DMS153 treated with DMSO at 0.1 percent for 48 hours (cell line): ENCODE measurements around the gene UST.
"Not testable (repeated sequence)": the region's sequence is repeated elsewhere in the genome, so short reads cannot be mapped to it uniquely, and the experiment has no call there.

ENCODE experiments used
- DNase-seq: peaks from one replicate; lab custom pipeline; 2025; ENCODE audit not compliant: unreplicated experiment; lab: John Stamatoyannopoulos, UW

Gene UST

DNA sequence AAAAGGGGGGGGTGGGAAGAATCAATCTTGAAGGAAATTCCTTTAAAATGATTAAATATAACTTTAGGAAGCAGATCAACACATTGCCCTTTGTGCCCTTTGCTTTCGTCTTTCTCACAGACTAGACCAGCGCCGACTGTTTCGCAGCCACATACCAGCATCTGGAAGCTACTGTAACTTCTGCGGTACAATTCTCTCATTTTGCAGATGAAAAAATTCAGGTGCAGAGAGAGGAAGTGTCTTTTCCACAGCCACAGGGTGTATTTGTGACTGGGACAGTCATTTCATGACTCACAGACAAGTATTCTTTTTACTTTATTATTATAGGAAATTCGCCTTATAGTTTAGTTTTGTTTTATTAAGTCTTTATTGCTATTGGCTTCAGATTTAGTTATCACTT, 84.2 kb downstream of the UST start:
- no peak for DNase-seq

DNA sequence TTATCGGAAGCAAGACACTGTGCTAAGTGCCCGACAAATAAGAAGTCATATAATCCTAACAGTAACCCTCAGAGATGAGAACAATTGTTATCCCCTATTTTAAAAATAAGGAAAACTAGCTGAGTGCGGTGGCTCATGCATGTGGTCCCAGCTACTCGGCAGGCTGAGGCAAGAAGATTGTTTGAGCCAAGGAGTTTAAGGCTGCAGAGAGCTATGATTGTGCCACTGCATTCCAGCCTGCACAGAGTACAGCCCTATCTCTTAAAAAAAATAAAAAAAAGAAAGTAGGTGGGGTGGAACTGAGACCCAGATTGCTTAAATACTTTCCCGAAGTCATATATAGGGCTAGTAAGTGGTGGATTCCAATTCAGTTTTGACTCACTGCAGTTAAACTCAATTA, 84.7 kb downstream of the UST start:
- no peak for DNase-seq

DNA sequence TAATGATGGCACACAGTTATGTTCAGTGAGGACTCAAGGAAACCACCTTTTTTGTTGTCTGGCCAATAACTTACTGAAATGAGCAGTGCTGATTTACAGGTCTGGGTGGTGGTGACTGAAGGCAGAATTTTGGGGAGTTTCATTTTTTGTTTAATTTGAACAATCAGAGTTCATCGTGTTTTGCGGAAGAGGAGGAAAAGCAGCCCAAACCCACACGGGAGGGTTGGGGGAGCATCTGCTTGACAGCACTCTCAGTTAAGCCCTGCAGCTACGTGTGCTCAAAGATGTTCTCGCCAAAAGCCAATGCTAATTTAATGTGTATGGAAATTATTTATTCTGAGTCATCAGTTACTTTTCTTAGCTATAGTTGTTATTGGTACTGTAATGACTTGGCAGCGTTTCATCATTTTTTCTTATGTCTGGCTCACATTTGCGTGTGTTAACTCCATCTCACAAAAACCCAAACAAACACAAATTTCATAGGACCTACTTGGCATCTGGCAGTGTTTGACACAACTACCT, 89.2 kb downstream of the UST start:
- DNase-seq = no peak

DNA sequence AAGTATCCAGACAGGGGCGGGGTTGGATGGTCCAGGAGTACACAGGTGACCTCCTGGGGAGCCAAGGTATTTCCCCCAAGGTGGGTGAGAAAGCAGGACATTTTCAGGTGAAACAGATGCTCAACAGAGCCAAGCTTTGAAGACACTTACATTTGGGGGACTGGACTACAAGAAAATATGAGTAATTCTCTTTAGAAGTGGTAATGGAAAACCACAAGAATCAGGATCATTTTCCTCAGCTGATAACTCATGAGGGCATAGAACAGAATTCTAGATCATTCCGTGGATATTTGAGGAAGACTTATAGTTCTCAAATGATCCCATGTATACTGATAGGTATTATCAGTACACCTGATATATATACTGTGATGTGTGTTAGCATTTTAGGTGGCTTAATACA, 89.9 kb downstream of the UST start:
- no peak for DNase-seq

DNA sequence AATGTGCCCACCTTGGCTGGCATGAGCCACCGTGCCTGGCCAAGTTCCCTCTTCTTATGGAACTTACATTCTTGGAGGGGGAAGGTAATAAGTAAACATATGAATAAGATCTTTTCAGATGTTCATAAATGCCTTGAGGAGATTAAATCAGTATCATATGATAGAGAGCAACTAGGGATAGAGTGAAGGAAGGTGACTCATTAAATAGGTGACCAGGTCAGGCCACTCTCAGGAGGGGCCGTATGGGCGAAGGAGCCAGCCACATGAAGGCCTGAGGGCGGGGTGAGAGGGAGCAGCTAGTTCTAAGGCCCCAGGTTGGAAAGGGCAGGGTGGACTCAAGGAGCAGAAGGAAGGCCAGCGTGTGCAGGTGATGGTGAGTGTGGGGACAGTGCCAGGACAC, 91.1 kb downstream of the UST start:
- no peak for DNase-seq

DNA sequence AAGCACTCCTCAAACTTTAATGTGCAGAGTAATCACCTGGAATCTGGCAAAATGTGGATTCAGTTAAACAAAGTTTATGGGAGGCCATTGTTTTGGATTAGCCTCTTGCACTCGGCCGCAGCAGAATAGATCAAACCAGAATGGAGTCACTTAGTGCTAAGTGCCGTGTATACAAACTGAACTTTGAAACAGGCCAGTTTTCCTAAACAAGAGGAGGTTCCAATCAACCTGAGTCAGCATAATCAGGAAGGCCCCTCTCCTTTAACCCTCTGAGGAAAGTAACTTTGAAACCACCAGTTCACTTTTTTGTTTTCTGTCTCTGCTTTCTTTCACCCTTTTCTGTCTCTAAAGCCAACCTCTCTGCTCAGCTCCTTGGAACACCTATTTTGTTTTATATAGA, 92.2 kb downstream of the UST start:
- no peak for DNase-seq

DNA sequence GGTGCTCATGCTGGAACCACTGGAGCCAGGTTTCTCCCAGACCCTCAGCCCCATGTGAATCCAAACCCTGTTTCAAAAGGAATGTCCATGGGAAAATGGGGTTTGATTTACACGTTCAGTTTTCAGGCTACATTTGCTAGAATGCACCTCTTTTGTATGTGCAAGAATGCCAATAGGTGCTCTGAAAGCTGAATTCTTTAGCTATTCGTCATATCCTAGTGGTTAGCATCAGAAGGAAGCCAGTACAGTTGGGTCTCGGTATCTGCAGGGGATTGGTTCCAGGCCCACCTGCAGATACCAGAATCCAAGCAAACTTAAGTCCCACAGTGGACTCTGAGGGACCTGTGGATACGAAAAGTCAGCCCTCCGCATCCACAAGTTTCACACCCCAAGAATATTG, 93.4 kb downstream of the UST start:
- no peak for DNase-seq

DNA sequence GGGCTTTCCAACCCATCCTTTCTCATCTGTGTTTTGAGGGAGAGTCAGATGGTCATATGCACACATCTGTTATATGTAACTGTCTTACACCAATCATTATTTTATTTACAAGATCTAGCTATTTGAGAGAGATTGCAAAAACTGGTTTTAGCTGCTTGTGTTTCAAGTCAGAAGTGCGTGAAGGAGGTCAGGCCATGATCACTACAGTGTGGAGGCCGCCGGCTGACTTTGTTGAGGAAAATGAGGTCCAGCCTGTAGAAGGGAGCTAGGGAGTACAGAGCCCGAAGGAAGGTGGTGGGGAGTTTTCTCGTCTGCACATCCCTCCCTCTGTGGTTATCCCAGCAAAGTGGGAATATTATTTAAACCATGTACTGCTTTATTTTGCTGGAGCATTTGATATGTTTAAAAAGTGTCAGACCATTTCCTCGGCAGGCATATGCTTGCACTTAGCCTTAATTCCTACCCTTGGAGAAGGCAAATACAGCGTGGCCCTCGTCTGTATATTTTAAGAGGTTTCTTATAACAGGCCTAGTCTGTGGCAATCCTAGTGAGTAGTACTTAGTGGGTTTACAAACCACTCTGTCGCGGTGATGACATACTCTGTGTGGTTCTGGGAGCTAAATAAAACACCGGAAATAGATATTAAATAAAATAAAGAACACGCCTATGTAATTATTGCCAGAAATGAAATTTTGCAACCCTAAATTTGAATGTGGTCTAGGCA, 95.6 kb downstream of the UST start:
- no peak for DNase-seq

DNA sequence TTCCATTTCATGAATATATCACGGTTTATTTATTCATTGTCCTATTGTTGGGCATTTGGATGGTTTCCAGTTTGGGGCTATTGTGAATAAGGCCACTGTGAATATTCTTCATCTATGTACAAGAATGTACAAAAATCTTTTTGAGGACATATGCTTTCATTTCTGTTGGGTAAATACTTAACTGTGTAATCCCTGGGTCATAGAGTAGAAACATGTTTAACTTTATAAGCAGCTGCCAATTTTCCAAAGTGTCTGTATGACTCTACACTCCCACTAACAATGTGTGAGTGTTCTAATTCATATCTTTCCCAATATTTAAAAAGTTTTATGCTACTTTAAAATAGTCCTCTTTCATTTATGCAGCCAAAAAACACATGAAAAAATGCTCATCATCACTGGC, 98.6 kb downstream of the UST start:
- no peak for DNase-seq

DNA sequence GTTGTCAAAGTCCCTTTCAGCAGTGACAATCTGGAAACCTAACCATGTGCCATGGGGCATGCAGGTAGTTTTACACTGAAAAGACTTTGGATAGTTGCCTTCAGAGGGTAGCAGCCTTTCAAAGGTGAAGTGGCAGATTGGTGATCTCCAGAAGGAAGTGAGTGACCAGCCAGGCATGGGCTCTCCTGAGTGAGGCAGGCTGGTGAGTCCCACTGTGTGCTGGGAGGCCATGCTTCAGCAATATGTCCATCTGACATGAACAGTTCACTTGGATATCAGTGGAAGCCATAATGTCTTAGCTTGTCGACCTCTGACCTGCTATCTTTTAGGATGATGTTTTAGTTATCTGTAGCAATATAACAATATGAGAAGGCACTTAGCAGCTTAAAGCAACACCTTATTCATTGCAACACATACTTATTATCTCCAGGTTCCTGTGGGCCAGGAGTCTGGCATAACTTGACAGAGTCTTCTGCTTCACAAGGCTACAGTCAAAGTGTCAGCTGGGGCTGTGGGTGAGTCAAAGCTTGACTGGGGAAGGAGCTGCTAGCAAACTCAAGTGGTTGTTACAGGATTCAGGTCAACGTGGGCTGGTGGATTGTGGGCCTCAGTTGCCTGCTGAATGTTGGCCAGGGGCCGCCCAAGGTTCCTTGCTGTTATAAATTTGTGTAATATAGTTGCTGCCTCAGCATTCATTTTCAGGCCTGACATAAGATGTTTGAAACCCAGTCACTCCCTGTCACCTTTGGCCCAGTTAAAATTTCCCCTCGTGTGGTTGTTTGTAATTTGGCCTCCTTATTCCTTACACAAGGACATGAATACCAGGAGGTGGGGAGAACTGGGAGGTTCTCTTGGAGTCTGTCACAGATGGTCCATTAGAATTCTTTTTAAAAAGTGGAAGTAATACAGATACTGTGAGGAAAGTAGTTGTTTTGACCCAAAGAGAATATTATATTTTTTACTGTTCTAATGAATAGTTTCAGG, 100.2 kb downstream of the UST start:
- no peak for DNase-seq

DNA sequence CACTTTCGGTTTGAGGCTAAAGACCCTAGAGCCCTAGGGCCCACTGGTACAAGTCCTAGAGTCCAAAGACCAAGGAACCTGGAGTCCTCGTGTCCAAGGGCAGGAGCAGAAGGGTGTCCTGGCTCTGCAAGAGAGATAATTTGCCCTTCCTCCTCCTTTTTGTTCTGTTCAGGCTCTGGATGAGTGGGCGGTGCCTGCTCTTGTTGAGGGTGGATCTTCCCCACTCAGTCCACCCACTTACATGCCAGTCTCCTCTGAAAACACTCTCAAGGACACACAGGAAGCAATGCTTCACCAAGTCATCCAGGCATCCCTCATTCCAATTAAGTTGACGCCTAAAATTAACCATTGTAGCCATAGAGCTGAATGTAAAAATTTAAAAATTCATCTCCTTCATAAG, 102.1 kb downstream of the UST start:
- DNase-seq = no peak

DNA sequence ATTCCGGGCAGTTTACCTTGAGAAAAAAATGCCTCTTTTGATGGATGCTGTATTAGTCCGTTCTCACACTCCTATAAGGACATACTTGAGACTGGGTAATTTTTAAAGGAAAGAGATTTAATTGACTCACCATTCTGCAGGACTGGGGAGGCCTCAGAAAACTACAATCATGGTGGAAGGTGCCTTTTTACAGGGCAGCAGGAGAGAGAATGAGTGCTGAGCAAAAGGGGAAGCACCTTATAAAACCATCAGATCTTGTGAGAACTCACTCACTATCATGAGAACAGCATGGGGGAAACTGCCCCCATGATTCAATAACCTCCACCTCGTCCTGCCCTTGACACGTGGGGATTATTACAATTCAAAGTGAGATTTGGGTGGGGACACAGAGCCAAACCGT, 102.6 kb downstream of the UST start:
- not testable (repeated sequence) for DNase-seq

DNA sequence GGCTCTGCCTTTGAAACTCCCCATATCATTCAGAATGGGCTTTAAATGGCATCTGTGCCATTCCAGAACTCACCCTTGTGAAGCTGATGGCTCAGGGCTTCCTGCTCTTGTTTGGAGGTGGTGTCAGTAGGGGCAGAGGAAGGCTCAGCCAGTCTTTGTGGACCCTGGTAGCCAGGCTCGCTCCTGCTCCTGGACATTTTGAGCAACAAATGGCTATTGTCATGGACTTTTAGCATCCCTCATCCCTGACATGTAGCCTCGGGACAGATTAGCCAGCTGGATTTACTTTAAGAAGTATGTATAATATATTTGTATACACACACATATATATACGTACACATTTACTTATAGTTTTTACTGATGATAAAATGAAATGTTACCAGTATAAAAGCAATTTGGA, 104.1 kb downstream of the UST start:
- no peak for DNase-seq

DNA sequence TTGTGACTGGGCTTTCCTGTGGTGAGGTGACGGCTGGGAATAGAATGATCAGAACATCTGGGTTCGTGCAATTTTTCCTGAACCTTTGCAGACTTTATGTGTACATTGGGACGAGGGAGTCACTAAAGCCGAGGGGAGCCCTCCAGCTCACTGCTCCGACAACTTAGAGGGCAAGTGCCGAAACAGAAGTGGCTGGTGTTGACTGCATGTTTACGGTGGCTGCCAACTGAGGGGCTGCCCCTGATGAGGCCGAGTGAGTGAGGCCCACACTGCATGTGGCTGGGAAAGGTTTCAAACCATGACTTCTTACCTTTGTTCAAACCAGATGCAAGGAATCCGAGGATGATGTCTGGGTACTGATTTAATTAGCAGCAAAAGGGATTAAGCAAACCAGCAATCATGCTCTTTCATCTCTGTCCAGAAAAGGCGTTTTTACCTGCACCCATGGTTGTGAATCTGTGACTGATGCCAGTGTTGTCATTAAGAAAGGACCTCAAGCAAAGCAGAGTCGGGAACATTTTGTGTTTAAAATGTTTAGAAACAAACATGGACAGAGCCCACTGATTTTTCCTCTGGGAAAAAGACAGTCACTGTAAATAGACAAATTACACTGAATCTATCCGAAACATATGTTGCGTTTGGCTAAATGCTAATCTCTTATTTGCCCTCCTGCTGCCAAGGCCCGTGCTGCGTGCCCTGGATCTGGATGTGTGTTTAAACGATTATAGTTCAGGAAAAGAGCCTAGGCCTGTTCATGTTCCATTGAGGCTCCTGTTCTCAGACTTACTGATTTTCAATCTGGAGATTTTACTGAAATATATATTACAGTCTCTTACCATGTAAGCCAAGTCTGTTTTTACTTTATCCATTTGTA, 105.1 kb downstream of the UST start:
- DNase-seq = no peak

DNA sequence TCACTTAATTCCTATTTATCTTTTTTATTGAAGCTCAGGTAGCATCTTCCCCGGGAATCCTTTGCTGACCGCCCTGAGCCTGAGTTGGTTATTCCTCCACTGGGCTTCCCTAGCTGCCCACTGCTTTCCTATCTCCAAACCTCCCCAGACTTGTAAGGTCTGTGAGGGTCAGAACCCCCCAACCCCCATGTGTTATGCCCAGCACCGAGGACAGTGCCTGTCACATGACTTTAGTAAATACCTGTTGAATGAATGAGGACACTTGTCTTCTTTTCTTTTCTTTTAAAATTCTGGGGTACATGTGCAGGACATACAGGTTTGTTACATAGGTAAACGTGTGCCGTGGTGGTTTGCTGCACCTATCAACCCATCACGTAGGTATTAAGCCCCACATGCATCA, 105.9 kb downstream of the UST start:
- no peak for DNase-seq

DNA sequence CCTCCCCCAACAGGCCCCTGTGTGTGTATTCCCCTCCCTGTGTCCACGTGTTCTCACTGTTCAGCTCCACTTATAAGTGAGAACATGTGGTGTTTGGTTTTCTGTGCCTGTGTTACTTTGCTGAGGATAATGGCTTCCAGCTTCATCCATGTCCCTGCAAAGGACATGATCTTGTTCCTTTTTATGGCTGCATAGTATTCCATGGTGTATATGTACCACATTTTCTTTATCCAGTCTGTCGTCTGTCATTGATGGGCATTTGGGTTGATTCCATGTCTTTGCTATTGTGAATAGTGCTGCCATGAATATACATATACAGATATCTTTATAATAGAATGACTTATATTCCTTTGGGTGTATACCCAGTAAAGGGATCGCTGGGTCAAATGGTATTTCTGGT, 106.3 kb downstream of the UST start:
- not testable (repeated sequence) for DNase-seq

DNA sequence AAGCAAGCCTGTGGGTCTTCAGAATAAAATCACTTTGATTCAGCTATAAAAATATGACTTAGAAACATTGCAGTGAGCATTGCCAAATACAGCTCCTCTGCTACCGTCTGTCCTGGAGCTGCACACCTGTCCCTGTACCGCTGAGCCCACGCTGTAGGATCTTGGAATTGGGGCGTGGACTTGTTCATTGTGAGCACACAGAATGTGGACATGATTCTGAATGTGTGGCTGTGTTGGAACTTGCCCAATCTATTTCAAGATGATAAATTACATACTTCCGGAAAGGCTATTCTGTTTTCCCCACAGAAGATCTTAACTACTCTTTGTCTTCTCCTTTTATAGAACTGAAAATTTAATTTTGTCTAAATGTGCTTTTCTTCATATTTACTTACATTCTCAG, 107.3 kb downstream of the UST start:
- DNase-seq = peak; percentile 33

DNA sequence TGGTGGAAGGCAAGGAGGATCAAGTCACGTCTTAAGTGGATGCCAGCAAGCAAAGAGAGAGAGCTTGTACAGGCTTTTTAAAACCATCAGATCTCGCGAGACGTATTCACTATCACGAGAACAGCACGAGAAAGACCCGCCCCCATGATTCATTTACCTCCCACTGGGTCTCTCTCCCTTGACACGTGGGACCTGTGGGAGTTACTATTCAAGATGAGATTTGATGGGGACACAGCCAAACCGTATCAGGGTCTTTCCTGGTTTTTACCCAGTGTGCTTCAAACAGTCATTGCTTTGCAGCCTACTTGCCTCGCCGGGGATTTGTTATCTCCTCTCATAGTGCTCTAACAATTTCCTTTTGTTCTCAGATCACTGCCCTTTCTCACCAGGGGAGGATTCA, 108.2 kb downstream of the UST start:
- DNase-seq = no peak

DNA sequence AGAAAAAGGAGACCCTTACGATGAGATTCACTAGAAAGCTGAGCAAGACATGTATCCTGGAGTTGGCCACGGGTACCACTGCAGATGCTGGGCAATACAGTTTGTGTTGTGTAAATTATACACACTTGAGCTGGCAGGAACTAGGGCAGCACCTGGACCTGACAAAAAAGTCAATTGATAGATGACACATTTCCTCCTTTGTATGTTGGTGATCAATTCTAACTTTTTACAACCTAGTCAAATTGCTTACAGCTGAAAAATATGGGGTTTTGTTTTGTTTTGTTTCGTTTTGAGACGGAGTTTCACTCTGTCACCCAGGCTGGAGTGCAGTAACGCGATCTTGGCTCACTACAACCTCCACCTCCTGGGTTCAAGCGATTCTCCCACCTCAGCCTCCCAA, 108.9 kb downstream of the UST start:
- no peak for DNase-seq

DNA sequence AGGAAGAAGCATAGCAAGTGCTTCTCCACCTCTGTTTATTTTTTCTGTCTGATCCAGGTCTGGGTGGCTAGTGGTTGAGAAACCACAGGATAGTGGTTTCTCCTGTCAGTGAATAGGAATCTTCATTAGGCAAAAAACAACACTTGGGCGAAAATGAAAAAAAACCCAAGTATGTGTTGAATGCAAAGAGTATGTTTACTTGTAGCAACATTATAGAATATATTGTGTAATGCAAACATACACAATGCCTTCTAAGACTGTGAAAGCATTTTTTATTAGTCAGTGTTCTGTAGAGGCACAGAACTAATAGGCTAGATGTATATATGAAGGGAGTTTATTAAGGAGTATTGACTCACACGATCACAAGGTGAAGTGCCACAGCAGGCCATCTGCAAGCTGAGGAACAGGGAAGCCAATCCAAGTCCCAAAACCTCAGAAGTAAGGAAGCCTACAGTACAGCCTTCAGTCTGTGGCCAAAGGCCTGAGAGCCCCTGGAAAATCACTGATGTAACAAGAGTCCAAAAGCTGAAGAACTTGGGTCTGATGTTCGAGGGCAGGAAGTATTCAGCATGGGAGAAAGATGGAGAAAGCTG, 111.1 kb downstream of the UST start:
- DNase-seq = no peak

DNA sequence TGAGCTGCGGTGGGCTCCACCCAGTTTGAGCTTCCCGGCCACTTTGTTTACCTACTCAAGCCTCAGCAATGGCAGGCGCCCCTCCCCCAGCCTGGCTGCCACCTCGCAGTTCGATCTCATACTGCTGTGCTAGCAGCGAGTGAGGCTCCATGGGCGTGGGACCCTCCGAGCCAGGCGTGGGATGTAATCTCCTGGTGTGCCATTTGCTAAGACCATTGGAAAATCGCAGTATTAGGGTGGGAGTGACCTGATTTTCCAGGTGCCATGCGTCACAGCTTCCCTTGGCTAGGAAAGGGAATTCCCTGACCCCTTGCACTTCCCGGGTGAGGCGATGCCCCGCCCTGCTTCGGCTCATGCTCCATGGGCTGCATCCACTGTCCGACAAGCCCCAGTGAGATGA, 117.3 kb downstream of the UST start:
- not testable (repeated sequence) for DNase-seq
